Measurements from ENCODE around the gene TARBP2.

GRCh38 chr12:53505555-53506449 lies 4.7 kb downstream of the TARBP2 start:
- no peak for TF ChIP-seq CTCF (IDR thresholded peaks at IDR 0.05; ENCODE audit: low read depth, low read length, poor library complexity, severe bottlenecking)
- no peak for TF ChIP-seq EZH2phosphoT487 (IDR thresholded peaks at IDR 0.05; ENCODE audit: borderline replicate concordance, low read length)

Data from DOHH2 (cell line).